CD1c-positive myeloid dendritic cell (primary cell): ENCODE results near the gene SLC16A14.
"Not testable (repeated sequence)": the region's sequence is repeated elsewhere in the genome, so short reads cannot be mapped to it uniquely, and the experiment has no call there.

ENCODE experiments used
- DNase-seq: peaks from one replicate; pipeline ENCODE4 v3.0.0-alpha.2; 2016; ENCODE audit errors: extremely low spot score

SLC16A14 gene, protein sequence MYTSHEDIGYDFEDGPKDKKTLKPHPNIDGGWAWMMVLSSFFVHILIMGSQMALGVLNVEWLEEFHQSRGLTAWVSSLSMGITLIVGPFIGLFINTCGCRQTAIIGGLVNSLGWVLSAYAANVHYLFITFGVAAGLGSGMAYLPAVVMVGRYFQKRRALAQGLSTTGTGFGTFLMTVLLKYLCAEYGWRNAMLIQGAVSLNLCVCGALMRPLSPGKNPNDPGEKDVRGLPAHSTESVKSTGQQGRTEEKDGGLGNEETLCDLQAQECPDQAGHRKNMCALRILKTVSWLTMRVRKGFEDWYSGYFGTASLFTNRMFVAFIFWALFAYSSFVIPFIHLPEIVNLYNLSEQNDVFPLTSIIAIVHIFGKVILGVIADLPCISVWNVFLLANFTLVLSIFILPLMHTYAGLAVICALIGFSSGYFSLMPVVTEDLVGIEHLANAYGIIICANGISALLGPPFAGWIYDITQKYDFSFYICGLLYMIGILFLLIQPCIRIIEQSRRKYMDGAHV

DNA sequence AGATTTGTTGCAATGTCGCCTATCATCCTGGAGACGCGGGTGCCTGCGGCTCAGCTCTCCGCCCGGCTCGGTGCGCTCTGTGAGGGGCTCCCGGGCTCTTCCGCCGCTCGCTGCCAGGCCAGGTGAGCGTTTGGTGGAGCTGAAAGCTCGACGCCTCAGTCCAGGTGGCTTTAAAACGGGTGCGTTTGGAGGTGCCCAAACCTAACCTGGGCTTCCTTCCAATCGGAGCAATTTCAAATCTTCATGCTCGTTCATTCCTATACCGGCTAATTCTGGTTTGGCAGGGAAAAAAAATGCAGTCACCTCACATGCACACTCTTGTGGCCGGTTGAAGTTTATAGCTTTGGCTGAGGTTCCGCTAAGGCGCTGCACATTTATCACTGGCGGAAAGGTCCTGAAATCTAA, at the start of gene SLC16A14:
Gene SLC16A14 (minus strand): TSS at position 274 of the 405 bp plus-strand sequence. CDS start 9,572 bp downstream, outside the sequence.
- peak; percentile 3 for DNase-seq

DNA sequence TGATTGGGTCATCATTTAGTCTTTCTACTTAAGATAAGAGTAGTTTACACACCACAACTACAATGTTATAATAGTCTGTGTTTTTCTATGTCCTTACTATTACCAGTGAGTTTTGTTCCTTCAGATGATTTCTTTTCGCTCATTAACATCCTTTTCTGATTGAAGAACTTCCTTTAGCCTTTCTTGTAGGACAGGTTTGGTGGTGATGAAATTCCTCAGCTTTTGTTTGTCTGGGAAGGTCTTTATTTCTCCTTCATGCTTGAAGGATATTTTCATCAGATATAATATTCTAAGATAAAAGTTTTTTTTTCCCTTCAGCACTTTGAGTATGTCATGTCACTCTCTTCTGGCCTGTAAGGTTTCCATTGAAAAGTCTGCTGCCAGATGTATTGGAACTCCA, 38.0 kb upstream of the SLC16A14 start:
- DNase-seq, result no peak

DNA sequence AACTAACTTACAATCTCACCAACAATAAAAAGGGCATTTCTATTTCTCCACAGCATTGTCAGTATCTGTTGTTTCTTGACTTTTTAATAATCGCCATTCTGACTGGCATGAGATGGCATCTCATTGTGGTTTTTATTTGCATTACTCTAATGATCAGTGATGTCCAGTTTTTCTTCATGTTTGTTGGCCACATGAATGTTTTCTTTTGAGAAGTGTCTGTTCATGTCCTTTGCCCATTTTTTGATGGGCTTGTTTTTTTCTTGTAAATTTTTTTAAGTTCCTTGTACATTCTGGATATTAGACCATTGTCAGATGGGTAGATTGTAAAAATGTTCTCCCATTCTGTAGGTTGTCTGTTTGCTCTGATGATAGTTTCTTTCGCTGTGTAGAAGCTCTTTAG, 33.2 kb upstream of the SLC16A14 start:
- DNase-seq, result not testable (repeated sequence)

DNA sequence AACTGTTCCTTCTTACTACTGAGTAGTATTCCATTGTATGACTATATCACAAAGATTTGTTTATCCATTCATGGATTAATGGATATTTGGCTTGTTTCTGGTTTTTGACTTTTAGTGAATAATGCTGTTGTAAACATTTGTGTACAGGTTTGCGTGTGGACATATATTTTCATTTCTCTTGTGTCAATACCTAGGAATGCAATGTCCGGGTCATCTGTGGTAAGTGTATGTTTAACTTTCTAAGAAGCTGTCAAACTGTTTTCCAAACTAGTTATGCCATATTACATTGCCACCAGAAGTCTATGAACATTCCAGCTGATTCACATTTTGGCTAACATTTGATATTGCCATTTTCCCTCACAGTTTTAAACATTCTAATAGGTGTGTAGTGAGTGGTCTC, 29.1 kb upstream of the SLC16A14 start:
- DNase-seq, result no peak

DNA sequence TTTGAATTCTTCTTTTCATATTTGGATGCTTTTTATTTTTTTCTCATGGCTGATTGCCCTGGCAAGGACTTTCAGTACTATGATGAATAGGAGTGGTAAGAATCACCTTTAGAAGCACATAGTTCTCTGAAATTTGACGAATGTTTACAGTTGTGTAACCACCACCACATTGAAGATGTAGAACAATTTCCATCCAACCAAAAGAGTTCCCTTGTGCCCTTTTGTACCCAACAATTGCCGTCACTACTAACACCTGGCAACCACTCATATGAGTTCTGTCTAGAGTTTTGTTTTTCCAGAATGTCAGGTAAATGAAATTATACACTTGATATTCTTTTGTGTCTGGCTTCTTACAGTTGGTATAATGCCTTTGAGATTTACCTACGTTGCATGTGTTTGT, 28.7 kb upstream of the SLC16A14 start:
- DNase-seq, result no peak

DNA sequence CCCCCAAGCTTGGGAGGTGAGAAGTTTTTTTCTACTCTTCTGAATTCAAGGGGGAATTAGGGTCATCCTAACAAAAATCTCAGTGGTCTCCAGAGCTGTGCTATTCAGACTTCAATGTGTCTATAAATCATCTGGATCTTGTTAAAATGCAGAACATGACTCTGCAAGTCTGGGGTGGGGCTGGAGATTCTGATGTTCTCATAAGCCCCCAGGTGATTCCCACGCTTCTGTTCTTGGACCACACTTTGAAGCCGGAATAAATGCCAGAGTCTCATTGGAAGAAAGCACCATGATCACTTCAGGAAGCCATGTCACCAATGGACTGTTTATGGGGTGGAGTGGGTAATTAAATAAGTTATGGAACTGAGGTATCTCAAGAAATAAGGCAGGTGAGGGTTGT, 22.2 kb upstream of the SLC16A14 start:
- DNase-seq, result no peak

DNA sequence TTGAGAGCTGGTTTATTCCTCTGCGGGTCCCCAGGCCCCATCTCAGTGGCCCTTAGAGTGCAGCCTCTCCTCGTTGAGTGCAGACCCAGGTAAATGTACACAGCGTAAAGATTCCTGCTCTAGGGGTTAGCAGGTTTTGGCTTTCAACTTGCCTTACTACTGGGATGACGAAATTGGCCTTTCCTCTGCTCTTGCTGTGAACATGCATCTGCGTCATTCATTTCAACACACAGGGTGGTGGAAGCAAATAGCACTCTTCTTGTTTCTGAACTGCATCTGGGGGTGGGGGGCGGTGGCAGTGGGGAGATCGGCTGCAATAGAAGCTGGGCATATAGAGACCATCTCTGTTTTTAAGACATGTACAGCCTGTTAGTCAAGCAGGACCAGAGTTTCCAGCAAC, 16.5 kb upstream of the SLC16A14 start:
- DNase-seq, result no peak

DNA sequence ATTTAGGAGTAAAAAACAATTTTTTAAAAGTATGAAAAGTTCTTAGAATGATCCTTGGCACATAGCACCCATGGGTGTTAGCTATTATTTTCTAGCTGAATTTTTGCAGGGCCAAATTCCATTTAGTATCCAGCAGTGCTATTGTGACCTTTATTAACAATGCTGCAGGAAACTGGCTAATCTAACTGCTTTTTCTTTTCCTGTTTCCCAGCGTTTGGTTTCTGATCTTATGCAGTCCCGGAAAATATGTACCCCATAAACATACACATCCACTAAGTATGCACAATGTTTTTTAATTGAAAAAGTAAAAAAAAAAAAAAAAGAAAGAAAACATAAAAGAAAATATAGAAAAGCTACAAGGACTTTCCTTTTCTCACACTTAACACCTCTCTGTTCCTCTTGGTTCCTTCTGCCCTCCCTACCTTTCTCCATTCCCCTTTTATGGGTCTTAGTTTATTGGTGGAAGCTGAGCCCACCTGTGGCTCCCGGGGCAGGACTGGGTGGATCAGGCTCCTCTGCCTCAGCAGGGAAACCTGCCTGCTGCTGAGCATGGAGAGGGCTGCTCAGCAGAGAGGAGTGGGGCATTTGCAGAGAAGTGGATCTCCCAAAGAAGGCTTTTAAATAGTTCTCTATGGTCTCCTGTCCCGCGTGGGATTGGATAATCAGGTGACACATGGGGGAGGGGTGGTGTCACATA, 9.3 kb upstream of the SLC16A14 start:
- no peak for DNase-seq

DNA sequence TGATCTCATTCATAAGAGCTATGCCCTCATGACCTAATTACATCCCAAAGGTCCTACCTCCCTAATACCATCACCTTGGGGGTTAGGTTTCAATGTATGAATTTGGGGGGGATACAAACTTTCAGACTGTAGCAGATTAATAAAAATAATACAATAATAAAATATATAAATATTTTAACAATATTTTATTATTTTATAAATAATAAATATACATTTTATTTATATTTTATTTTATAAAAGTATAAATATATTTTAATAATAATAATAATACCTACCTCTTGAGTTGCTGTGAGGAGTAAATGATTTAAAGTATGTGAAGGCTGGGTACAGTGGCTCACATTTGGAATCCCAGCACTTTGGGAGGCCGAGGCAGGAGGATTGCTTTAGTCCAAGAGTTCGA, 8.1 kb upstream of the SLC16A14 start:
- no peak for DNase-seq

DNA sequence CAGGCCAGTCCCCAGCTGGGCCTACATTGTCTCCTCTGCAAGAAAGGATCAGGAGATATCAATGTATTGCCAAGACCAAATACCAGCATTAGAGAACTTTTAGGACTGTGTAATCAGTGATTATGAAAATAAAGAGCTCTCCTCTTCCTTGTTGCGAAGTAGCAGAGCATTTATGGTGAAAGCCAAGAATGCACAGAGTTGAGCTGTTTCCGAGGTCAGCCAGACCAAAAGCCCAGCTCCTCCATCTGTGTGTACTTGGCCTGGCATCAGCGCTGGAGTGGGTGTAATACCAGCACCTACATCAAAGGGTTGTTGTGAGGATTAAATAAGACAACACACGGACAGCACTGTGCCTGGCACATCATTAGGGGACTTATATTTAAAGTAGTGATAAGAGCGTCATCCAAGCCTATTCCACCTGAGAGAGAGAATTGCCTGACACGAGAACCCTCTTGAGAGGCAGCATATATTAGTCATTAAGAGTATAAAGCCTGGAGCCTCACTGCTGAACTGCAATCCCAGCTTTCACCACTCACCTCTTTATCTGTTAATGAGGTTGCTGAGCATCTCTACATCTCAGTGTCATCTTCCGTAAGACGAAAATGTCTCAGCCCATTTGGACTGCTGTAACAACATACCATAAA, 7.4 kb upstream of the SLC16A14 start:
- DNase-seq, result no peak

DNA sequence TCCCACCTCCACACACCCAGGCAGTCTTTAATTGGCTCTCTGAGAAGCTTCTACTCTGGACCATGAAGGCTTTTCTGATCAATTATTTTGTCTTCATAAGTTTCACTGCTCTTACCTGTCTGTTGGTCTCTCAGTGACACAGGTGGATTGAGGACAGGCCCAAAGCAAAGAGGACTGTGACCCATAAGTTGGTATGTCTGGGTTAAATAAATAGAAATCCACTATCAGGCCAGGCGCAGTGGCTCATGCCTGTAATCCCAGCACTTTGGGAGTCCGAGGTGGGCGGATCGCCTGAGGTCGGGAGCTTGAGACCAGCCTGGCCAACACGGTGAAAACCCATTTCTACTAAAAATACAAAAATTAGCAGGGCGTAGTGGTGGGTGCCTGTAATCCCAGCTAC, 2.7 kb upstream of the SLC16A14 start:
- no peak for DNase-seq

DNA sequence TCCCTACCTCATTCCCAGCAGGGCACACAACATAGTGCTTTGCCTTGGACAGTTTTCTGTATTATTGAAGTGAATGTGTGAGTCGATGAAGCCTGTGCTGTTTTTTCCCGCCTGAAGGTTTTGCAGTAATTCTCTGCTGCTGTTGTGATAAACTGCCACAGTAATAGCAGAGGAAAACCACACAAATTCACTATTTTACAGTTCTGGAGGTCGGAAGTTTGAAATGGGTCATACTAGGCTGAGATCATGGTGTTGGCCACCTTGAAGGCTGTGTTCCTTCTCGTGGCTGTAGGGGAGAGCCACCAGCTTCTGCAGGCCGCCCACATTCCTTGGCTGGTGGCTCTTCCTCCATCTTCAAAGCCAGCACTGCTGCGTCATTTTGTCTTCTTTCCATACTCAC, 678 bp upstream of the SLC16A14 start:
- DNase-seq, result no peak

DNA sequence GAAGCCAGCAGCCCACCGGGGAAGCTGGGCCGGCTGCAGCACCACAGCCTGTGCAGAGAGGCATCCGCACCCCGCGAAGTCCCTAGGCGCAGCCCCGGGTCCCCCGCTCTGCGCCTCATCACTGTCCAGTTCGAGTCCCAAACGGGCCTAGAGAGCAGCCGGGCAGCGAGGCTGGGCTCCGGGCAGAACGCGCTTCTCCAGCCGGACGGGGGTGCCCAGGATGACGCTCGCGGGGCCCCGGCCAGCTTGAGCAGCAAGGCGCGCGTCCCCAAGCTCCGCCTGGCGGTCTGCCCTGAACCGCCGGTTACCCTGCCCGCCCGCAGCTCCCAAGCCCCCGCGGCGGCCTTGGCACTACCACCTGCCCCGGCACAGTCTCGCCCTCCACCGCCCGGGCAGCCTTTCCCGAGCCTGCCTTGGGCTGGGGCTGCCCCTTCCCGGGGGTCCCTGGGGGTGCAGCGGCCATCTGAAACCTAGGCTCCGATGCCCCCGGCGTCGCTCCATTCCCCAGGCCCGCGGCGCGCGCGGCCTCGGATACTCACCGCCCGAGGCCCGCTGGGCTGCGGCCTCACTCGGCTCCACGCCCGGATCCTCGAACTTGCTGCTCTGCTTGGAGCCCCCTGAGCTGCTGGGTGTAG, 591 bp downstream of the SLC16A14 start:
- DNase-seq, result peak; percentile 9

DNA sequence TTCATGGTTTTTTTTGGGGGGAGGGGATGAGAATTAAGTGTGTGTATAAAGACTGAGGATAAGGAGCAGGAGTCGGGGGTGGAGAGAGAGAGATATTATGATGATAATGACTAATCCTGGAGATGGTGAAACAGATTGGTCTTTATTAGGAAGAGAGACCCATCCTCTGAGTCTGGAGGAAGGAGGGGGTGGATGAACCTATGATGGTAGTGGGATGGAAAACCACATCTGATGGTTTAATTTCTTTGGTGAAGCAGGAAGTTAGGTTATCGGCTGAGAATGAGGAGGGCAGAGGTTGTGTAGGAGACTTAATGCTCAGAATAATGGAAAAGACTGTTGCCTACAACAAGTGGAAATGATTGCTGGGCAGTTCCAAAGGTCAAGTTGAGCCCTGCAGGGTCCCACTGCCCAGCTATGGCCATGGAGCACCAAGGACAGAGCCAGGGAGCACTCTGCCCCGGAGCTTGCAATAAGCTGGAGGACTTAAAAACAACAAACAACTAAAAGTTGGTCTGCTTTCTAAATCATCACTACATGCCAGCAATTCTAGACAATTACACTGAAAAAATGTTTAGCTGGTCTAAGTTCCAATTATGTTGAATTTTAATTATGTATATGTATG, 7.9 kb downstream of the SLC16A14 start:
- no peak for DNase-seq

DNA sequence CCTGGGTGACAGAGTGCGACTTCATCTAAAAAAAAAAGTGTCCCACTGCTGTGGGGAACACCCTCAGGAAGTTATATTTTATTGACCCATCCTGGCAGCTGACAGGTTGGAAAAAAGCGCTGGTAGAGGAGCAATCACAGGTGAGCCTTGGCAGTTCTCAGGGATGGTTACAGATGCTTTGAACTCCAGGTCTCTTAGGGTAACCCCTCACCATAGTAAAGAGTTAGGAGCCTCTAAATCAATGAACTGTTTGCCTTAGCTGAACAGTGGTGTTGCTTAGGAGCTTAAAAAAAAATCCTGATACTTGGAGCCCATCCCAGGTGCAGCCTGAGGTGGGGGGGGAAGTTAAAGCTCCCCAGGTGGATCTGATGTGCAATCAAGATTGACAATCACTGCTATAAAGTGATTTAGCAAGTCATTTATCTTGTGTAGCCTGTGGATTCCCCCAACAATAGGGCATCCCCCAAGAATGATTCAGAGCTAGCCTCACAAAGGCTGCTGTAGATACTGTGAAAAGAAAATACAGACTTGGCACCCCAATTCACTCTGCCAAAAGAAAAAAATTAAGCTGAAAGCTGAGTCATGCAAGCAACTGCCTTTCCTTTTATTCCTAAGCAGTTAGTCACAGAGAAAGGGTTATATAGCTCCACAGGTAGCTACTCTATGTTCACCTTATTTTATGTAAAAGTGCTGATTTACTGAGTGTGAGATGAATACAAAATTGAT, 14.8 kb downstream of the SLC16A14 start:
- DNase-seq, result no peak

DNA sequence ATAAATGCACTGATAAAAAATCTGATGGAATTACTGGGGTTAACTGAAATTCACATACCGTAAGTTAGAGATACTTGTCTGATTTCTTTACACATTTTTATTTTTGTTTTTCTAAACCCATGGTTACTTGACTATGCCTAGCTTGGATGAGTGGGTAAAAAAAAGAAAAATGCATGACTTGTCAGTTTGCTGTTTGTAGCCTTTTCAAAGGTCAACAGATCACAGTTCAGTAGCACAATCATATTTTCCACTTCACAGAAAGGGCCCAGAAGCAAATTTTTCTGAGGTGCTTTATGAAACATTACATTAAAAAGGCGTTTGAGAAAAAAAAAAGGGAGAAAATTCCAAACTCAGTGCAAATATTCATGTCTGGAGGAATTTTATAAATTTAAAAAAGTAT, 16.4 kb downstream of the SLC16A14 start:
- DNase-seq, result no peak

DNA sequence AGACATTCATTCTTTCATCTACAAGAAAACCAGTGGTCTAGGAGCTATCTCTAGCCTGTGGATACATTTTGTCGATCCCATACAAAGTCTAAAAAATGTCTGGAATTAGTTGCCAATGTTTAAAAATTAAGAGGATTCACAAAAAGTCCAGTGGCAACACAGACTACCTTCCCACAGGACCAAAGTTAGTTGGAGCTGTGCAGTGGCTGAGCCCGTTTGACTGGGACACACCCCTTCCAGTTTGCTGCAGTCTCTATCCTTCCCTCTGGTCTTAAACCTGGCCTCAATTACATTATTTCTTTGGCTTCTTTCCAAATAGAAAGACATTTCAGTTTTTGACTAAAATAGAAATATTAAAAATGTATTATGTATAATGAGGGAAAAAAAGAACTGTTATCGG, 18.6 kb downstream of the SLC16A14 start:
- DNase-seq, result no peak

DNA sequence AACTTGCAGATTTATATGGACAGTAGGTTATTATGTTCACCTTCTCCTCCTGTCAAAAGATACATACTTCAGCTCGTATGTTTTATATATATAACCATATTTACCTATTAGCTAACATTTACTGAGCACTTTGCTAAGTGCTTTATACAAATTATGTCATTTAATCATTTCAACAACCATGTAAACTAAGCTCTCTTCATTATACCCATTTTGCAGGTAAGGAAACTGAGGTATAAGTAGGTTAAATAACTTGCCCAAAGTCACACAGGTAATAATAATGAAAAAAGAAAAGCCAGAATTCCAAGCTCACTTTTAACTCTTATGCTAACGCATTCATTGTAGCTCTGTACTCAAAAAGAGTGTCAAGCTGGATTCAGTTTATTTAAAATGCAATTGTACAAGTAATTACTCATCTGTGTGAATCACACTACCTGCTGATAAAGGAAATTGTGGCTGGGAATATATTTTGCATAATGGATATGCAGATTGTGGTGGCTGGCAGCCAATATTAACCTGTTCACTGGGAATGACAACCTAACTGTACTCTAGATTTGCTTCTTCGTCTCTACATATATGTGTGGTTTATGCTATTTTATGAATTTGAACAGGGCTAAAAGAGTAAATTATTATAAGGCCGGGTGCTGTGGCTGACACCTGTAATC, 20.6 kb downstream of the SLC16A14 start:
- DNase-seq, result no peak

DNA sequence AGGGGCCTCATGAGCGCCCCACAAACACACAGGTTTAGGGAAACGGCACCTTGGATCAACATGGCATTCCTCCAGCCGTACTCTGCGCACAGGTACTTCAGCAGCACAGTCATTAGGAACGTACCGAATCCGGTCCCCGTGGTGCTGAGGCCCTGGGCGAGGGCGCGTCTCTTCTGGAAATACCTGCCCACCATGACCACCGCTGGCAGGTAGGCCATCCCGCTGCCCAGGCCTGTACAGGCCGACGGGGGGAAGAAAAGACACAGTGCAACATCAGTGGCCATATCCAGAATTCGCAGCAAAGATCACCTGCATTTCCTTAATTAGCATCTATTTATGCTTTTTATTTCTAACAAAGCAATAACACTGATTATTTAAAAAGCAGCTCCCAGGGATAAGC, 22.2 kb downstream of the SLC16A14 start:
- DNase-seq, result no peak

DNA sequence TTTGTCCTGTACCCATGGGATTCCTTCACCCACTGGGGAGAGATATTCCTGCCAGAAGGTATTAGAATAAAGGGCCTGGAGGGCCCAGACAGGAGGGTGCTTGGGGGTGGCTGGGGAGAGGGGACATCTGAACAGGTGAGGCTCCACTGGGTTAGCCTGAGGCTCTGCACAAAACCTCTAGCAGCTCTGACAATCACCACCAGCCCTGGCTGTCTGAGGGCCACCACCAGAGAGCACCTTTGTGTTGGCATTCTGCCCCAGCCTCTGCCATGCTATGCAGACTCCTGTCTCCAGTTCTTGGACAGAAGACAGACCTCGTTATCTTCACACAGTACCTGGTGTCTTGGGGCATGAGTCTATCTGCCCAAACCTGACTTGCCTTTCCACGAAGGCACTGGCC, 25.3 kb downstream of the SLC16A14 start:
- no peak for DNase-seq
